ENCODE results near the gene BCKDHB.

DNA sequence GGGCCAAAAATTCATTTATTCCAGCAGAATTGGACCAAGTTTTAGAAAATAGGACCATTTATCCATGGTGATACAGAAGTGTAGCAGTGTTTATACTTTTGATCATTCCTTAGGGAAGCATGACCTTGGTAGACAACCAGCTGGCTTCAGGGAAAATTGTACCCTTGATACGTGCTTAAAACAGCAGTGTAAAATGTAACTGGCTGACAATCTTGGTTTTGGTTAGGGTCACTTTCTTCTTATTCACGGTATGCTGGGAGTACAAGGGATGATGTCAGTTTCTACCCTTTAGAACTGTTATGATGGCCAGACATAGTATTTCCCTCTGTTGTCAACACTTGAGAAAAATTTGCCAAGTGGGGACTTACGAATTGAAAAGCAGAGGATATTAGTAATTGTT lies 157.1 kb downstream of the BCKDHB start:
- TF ChIP-seq POLR2A (IDR thresholded peaks at IDR 0.05): no peak
- TF ChIP-seq, protein P1, sequence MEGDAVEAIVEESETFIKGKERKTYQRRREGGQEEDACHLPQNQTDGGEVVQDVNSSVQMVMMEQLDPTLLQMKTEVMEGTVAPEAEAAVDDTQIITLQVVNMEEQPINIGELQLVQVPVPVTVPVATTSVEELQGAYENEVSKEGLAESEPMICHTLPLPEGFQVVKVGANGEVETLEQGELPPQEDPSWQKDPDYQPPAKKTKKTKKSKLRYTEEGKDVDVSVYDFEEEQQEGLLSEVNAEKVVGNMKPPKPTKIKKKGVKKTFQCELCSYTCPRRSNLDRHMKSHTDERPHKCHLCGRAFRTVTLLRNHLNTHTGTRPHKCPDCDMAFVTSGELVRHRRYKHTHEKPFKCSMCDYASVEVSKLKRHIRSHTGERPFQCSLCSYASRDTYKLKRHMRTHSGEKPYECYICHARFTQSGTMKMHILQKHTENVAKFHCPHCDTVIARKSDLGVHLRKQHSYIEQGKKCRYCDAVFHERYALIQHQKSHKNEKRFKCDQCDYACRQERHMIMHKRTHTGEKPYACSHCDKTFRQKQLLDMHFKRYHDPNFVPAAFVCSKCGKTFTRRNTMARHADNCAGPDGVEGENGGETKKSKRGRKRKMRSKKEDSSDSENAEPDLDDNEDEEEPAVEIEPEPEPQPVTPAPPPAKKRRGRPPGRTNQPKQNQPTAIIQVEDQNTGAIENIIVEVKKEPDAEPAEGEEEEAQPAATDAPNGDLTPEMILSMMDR (IDR thresholded peaks at IDR 0.05): no peak

Measured in lower leg skin (tissue), 3 donors.